NCI-H460 (cell line): ENCODE data around the gene DYSF. TPM values are rescaled to one million over a fixed set of nuclear protein-coding genes. Genes with fewer than 3 reads are reported as not detected.

Source experiments
- DNase-seq: peaks from one replicate; pipeline ENCODE4 v3.0.0-alpha.2; 2016; ENCODE audit warnings: low read depth; ENCODE audit errors: extremely low read depth
- total RNA-seq: library from RNA; depleted of rRNA; stranded (reverse); fragments of >200 nt; shearing (Covaris generic); gene quantifications from 2 replicates; pipeline ENCODE4 v1.2.3, GENCODE V29; 2014

The DYSF gene
- total RNA-seq, 1 experiment from 2014 or later = 3.4 TPM

DNA sequence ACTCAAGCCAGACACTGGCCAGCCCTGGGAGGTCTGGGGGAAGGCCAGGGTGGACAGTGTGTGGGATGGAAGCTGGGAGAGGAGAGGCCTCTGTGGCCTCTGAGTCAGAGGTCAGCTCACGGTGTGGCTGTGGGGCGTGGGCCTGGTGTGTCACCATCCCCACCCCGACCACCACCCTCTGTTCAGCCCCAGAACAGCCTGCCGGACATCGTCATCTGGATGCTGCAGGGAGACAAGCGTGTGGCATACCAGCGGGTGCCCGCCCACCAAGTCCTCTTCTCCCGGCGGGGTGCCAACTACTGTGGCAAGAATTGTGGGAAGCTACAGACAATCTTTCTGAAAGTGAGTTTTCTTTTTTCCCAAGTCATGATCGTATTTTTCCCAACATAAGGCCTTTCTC lies 110.5 kb downstream of the DYSF start:
- DNase-seq = no peak

DNA sequence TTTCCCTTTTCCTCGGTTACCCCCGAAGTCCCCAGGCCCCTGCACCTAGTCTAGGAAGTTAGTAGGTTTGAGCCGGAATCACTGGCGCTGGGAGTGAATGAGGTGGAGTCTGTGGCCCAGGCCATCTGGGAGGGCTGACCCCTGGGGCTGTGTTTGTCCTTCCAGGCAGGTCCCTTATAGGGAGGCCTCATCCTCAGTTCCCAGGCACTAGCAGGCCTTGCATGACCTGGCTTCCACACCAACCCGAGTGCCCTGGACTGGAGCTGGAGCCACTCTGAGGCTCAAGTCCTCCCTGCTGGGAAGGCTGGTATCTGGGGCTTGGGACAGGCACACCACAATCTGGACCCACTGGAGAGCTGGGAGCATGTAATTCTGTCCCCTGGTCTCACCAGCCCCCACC lies 111.0 kb downstream of the DYSF start:
- no peak for DNase-seq

DNA sequence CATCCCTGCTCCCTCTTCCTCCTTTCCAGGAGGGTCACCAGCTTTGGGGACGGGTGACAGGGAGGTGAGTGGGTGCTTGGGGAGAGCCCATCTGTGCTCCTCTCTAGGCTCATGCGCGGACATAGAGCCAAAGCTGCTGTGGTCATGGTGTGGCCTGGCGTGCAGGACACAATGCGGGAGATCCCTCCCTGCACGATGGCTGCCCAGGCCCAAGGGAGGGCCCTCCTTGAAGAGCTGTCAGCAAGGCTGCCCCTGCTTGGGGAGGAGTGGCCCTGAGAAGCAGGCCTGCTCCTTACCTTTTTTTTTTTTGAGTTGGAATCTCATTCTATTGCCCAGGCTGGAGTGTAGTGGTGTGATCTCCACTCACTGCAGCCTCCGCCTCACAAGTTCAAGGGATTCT lies 111.4 kb downstream of the DYSF start:
- DNase-seq = no peak

DNA sequence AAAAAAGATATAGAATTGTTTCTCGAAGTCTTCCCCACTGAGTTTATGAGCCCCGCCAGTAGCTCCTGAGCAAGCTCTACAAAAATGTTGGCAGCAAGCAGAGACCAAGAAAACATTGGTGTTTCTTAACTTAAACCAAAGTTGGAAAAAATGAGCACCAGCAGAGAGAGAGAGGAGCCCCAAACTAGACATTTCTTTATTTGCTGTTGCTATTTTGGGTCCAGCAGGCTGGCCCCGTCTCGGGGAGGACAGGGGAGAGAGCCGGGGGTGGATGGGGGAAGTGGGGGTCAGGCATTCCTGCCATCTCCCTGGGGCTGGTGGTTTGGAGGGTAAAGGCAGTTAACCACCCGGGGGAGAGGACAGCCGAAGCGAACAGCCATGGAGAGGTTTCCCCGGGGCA lies 113.0 kb downstream of the DYSF start:
- DNase-seq = no peak

DNA sequence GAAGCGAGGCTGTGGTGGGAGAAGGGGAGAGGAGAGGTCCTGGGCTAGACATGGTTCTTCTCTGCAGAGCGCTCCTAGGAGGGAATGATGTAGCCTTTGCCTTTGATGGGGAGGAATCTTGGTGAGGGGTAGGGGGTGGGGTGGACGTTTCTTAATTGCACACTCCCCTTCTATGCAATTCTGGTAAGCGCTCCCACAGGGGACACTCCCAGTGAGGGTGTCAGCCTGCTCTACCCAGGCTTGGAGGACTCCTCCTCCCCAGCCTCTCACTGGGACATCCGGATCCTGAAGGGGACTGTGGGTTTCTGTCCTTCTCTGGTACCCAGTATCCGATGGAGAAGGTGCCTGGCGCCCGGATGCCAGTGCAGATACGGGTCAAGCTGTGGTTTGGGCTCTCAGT lies 114.3 kb downstream of the DYSF start:
- DNase-seq = no peak

DNA sequence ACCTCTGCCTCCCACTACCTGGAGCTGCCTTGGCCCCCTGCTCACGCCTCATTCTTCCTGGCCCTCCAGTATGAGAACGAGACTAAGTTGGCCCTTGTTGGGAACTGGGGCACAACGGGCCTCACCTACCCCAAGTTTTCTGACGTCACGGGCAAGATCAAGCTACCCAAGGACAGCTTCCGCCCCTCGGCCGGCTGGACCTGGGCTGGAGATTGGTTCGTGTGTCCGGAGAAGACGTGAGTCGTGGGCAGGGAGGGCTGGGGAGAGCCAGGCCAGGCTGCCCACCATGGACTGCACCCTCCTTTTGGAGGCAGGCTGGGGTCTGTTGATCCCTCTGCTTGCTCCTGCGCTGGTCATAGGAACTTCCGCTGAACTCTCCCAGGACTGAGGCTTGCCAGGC lies 114.7 kb downstream of the DYSF start:
- no peak for DNase-seq

DNA sequence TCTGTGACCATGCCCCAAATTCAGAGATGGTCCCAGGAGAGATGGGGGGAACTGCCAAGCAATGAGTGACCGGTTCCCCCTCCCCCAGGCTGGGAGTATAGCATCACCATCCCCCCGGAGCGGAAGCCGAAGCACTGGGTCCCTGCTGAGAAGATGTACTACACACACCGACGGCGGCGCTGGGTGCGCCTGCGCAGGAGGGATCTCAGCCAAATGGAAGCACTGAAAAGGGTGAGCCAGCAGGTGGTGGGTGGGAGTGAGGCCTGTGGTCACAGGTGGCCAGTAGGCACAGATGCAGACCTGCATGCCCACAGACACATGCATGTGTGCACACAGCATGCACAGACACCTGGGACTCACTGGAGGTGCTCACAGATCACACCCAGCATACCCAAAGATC lies 117.2 kb downstream of the DYSF start:
- DNase-seq = no peak

DNA sequence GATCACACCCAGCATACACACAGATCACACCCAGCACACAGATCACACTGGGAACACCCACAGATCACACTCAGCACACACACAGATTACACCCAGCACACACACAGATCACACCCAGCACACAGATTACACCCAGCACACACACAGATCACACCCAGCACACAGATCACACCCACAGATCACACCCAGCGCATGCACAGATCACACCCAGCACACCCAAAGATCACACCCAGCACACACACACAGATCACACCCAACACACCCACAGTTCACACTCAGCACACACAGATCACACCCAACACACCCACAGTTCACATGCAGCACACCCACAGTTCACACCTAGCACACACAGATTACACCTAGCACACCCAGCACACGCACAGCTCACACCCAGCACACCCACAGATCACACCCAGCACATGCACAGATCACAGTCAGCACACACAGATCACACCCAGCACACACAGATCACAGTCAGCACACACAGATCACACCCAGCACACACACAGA lies 117.6 kb downstream of the DYSF start:
- DNase-seq = no peak

DNA sequence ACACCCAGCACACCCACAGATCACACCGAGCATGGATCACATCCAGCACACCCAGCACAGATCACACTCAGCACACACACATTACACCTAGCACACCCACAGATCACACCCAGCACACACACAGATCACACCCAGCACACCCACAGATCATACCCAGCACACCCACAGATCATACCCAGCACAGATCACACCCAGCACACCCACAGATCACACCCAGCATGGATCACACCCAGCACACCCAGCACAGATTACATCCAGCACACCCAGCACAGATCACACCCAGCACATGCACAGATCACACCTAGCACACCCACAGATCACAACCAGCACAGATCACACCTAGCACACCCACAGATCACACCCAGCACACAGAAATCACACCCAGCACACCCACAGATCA lies 118.6 kb downstream of the DYSF start:
- DNase-seq = no peak

DNA sequence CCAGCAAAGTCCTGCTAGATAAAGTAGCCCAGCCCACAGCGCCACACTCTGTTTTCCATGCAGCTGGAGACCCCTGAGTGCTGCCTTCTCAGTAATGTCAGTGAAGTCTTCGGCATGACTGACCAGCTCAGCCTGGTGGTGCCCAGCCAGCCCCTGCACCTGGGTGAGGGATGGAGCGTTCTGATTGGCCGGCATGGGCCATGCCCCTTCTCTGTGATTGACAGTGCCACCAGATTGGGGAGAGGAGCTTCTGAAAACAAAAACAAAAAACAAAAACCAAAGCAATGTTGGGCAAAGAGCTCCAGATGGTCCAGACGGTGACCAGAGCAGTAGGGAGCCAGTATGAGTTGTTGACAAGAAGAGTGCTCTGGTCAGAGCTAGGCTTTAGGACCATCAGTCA lies 122.6 kb downstream of the DYSF start:
- no peak for DNase-seq

DNA sequence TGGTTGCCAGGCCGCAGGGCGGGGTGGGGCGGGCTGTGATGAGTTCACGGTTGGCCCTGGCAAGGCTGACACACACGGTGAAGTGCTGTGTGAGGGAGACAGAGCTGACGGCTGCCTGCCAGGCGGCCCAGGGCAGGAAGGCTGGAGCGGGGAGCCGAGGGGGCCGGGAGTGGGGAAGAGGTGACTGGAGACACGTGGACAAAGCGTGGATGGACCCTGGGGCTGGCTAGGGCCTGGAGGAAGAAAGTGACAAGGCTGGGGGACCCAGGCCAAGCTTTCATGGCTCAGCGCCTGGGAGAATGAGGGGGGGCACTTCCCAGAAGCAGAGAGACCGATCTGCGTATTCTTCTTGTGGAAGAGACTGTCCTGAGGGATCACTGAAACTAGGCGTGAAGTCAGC lies 123.2 kb downstream of the DYSF start:
- DNase-seq = no peak

DNA sequence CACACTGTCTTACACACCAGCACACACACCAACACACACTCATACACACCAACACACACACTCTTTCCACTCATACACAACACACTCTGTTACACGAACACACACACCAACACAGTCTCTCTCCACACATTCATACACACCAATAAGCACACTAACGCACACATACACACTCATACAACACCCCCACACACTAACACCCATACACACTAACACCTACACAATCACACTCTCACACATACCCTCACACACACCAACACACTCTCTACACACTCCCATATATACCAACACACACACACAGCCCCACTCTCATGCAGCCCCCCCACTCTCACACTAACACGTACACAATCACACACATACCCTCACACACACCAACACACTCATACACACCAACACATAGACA lies 123.8 kb downstream of the DYSF start:
- DNase-seq = no peak

DNA sequence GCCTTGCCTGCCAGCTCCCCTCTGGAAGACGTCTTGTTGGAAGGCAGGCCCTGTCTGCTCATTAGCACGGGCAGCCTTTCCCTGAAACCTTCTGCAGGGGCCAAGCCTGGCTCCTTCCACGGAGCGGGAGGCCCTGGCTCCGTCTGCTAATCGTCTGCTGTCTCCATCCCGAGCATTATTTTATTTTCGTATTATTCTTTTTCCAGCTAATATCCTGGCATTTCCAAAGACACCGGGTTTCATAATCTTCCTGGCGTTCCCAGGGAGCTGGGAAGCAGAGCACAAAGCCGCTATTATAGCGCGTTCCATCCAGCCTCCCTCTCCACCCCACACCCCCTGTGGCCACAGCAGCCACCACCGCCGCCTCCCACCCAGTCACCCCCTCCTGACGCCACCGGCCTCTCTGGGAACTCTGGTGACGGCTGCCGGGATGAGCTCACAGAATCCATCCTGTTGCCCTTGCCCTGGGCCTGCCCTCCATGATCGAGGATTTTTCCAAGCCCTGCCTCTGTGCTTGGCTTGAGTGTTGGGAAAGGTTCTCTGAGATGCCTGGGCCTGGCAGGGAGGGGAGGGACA lies 125.5 kb downstream of the DYSF start:
- no peak for DNase-seq

DNA sequence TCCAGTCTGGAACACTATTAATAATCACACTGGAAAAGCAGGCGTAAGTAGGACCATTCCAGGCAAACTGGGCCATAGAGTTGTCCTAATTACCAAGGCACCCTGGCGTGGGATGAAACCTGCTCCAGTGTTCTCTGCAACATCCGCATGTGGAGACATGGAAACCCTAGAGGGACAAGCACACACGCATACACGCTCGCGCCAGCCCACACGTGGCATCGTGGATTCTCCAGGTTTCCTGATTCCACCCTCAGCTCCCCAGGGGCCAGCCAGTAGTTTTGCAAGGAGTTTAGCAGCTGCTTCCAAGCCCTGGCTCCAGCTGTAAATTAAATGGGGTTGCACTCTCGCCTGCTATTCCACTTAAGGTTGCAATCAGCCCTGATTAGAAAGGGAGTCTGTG lies 127.7 kb downstream of the DYSF start:
- DNase-seq = no peak

DNA sequence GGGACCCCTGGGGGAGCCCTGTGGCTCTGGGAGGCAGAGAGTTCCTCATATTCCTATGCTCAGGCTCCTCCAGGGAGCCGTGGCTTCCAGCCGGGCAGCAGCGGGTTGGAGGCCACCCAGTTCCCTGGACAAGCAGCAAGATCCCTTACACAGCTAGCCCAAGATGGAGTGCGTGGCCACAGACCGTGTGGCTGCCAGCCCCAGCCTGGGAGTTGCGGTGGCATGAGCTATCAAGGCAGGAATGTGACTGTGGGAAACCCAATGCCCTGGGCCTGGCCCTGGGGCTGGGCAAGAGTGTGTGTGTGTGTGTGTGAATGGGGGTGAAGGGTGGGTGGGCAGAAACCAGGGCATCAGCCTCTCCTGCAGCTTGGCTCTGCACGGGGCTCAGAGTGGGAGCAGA lies 130.5 kb downstream of the DYSF start:
- DNase-seq = no peak

DNA sequence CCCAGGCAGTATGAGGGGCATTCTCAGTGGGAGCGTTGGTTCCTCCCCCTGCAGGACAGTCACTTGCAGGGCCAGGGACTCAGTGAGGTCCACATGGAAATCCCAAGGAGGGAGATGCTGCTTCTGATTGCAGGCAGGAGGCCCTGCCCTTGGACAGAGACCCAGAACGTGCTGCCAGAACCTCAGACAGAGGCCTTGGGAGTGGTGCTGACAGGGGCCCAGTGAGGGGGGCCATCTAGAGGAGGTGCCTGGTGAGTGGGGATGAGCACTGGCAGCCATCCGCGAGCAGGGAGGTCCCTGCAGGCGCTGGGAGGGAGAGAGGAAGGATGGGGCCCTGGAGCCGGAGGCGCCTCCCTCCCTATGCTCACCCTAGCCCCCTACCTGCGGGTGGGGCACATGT lies 133.1 kb downstream of the DYSF start:
- no peak for DNase-seq

DNA sequence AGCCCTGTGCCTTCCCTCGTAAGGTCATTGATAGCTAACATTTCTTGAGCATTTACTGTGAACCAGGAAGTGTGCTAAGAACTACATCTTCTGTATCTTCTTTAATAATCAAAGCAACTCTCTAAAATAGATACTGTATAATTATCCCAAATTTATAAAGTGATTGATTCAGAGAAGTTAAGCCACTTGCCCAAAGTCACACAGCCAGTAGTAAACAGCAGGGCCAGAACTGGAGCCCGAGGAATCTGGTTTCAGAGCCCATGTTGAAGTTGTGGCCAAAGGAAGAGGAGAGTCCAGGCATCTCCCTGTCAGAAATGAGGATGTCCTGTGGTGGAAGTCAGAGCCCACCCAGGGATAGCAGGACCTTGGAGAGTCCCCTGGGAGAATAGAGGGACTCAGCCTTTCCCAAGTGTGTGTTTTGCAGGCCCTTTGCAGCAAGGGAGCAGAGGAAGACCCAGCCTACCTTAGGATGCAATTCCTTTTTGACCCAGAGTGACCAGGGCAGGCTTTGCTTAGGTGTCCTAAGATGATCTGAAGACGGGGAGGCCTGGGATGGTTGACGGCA lies 134.2 kb downstream of the DYSF start:
- DNase-seq = no peak

DNA sequence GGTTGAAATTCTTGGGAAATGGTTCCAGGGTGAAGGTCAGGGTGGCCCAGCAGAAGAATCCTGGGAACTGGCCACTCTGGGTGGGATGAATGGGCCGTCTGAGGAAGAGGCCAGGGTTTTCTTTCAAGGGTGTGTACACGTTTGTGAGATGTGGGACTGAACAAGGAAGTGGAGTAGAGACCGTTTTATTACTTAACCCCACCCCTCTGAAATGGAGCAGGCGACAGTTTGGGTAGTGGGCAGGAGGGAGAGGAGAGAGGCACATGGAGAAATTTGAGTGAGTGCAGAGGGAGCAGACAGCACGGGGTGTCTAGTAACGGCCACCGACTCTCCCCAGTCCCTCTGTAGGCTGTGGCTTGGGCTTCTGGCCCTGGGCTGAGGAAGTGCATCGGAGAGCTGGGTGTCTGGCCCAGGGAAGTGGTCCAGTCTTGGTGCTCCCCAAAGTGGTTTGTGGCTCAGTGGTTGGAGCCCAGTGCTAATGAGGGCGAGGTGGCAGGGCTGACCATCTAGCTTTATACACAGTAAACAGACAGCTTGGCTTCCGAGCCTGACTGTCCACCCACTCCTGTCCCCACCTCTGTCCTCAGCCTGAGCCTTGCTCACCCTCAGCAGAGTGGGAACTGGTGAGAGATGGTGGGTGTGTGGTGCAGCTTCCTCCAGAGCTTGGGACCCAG lies 135.3 kb downstream of the DYSF start:
- DNase-seq = no peak

DNA sequence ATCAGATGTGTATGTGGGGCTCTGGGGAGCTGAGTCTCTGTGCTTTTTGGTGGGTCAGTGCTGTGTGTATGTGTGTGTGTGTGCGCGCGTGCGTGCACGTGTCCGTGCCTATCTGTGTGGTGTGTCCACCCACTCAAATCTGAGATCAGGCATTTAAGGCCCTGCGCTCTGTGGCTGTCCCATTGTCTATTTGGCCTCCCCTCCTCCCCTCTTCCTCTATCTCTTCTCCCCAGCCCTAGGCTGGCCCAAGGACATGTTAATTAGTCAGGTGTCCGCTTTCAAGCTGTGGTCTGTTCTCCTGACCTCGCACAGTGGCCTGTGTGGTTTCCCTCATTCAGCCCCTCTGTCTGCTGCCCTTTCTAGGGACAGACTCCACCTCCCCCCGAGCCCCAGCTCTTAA lies 136.4 kb downstream of the DYSF start:
- DNase-seq = no peak

DNA sequence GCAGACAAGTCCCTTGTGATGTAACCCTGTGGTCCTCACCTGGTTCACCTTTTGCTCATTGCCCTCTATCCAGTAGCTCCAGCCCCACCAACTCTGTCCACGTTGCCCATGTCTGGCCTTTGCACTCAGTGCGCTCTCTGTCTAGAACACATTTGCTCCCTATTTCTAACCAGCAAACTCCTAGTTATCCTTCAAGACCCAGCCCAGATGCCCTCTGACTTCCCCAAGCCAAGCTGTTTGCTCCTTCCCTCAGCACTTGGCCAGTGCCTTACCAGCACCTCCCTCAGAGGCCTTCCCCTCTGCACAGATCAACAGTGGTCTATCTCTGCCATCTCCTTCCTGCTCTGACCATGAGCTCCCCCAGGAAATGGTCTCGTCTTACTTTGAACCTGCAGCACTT lies 137.7 kb downstream of the DYSF start:
- DNase-seq = no peak

DNA sequence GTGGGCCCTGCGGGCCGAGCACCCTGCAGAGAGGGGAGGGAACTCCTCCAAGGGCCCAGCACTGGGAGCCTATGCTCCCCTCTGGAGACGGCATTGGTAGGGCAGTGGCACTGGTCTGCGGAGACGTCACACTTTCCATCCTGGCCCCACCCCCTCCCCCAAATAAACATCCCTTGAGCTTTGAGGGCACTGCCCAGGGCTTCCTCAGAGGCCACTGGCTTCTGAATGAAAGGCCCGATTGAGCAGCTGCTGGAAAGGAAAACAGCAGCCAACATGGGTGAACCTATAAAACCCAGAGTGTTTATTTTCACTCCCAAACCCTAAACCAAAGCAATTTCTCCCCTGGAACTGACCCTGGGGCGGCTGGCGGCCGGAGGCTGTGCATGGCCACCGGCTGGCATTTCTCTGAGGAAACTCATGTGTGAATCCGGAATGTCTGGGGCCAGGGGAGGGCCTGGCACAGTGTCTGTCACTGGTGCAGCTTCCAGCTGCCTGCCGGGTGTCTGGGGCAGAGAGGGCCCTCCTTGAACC lies 138.9 kb downstream of the DYSF start:
- no peak for DNase-seq

DNA sequence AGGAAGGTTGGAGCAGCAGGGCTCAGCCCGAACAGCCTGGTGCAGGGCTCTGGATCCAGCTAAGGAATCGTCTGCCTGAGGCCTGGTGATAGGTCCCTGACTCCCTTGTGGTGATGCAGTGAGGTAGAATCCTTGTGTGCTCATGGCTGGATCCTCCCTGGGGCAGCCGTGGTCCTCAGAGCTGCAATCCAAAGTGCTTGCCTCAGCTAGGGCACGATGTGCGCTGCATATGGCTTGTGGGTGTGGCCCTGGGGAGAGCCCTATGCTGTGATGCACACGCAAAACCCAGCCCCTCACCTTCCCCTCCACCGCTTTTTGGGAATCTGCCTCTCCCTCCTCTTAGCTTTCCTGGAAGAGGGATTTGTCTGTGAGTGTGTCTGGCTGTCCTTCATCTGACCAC lies 142.2 kb downstream of the DYSF start:
- no peak for DNase-seq
